Measurements from ENCODE around the gene FBXO30.

Gene FBXO30

DNA sequence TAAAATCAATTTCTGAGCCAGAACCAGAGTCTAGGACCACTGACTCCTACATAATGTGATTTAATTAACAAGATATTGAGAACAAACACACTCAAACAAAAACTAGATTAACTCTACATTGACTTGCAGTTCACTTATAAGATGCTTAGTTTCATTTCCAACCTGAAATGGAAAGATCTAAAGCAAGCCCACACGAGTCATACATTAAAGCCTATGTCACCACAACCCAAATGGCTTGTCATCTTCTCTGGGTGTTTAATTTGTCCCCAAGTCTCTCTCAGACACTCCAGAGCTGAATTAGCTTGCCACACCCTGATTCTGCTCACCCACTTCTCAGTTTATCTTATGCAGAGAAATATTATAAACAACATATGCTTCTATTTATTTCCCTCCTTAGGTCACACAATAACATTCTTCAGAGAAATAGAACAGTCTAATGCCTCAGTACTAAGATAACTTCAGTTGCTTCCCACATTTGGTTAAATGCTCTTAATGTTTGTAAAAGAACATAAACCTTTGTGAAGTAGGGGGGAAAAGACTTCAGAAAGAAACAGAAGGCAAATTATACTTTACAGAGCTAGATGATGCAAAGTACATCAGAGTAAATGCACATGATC lies 8.8 kb upstream of the FBXO30 start:
- H3K27ac ChIP-seq: no peak overlapping the region
- DNase-seq (ENCODE audit: low read depth, low spot score): no peak

DNA sequence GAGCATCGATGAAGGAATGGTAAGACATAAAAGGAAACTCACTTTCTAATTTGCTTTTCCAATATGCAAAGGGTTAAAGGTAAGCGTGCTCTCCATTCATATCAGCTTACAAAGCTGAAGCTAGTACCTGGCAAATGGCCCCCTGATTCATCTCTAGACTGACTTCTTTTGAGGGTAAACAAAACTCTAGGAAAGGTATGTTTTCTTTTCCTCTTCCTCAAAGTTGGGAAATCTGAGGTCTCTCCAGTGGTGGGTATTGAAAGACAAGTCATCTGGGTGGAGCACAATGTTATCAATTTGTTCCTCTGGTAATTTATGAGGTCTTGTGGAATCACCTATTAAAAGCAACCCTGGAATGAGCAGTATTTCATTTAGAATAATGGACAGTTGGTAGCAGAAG lies 7.9 kb upstream of the FBXO30 start:
- no peak overlapping the region for H3K27ac ChIP-seq
- DNase-seq (ENCODE audit: low read depth, low spot score): no peak

DNA sequence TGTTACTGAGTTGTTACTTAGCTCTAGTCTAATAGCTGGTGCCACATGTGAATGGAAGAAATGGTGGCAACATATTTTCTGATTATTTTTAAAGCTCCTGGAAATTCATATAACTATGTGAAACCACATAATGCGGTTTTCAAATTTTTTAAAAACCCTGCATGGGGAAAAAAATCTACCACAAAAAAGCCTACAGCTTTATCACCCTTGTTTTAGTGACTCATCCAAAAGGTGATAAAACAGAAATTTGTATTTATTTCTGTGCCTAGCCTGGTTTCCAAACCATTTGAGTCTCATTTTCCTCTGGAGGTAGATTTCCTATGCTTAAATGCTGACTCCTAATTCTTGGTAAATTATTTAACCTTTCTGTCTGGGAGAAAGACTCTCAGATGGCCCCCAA lies 5.4 kb upstream of the FBXO30 start:
- DNase-seq (ENCODE audit: low read depth, low spot score): no peak
- no peak overlapping the region for H3K27ac ChIP-seq

DNA sequence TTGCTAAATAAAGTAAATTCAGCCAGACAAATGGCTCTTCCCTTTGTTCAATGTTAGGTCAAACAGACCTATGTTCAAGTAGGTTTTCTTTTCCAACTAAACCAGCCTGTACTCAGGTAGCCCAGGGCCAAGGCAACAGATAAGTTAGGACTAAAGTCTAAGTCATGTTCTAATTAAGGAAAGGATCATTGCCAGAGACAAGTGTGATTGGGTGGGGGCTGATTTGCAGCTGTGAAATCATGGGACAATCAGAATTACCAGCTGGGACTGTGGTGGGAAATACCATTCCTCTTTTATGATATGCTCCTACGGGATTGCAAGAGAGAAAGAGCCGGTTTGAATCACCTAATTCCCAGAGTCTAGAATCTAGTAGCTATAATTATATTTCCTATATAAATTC lies 4.2 kb upstream of the FBXO30 start:
- DNase-seq (ENCODE audit: low read depth, low spot score): no peak
- H3K27ac ChIP-seq: no peak overlapping the region

DNA sequence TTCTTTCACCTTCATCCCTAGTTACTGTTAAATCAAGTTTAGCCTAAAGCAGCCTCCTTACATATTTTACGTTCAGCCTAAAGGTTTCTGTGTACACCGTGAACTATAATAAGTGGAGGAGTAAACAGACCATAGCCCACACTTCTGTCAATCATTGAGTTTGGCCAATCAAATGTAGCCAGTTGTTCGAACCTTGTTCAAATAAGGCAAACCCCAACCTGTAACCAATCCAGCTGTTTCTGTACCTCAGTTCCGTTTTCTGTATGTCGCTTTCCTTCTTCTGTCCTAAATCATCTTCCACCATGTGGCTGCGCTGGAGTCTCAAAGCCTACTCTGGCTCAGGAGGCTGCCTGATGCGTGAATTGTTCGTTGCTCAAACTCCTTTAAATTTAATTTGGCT lies 1.8 kb upstream of the FBXO30 start:
- no peak for DNase-seq (ENCODE audit: low read depth, low spot score)
- H3K27ac ChIP-seq: no peak overlapping the region

DNA sequence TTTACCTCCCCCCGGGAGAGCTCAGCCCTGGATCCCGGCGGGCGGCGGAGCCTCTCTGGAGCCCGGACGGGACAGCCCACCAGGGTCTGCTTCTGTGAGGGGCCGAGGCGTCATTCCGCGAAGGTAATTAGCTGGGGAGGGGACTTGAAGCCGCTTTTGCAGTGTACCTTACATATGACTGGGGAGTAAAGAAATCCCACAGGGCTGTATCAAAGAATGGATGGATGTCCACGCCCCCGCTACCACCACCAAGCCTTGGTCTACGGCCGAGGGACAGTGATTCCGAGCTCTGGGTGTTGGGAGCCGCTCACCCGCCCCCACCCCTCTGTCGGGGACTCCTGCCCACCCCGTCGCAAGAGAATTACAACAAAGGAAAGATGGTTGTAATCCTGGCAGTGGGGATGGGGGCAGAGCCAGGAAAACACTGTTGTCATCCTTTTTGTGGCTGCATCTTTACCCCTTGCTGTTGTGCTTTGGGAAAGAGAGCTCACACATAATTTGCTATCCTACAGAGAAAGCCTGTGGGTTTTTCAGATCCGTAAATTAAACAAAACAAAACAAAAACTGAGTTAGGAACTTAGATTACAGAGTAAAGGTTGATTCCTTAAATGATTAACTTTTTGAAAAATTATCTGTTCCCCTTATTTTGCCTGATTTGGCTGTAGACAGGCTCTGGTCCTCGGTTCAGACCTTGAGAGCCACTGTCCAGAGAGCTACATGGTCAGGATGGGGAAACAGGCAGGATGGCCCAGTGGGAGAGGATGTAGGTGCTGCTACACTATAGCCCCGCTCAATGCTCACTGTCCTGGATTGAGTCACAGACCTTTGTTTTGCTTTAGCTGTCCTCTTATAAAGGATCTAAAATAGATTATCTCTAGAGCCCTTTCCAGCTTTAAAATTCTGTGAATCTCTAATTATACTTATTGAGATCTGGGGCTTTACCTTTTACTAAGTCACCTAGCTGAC lies 997 bp upstream of the FBXO30 start:
- peak overlapping the region; percentile 80 for H3K27ac ChIP-seq
- no peak for DNase-seq (ENCODE audit: low read depth, low spot score)

DNA sequence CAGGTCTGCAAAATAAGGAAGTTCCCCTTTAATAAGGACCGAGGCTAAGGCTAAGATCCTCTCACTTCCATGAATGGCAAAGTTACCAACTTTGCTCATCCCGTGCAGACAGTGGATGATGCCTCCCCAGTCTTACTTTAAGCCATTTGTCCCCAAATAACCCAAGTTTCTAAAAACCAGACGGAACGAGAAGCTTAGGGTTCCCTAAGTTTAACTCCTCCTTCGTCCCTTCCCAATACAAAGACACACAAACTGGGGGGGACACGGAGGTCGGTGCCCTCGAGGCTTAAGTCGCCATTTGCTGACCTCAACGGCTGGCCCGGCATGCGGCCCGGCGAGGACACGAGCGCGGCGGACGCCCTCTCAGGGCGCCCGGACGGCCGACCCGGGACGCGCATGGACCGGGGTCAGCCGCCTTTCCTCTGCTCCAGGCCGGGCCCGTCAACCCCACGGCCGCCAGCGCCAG lies 527 bp downstream of the FBXO30 start:
- DNase-seq (ENCODE audit: low read depth, low spot score): no peak

DNA sequence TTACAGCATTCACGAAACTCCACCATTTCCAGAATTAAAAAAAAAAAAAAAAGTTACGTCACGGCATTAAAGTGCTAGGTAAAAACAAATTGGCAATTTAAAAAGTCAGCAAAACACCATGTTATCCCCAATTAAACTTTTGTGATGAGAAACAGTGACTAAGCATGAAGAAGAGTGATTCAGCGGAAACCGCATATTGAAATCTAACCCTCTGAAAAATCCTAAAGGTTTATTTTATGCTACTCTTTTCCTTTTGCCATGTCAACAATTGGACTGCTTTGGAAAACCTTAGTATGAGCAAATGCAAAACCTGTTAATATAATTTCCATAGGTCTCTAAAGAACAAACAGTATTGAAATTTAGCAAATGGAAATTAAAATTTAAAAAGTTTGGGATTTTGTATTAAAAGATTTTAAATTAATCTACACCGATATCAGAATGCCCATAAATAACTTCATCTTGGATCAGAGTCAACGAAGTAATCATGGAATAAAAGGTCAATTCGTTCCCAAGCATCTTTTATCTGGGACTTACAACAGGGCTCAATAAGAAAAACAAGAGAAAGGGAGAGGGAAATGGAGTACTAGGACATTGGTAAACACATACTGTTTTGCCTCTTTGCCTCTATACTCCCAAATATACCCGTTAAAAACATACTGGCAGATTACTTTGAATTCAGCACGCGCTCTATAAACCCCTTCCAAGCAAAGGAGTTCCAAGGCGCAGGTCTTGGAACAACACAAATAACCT lies 1.1 kb downstream of the FBXO30 start:
- DNase-seq (ENCODE audit: low read depth, low spot score): no peak
- H3K27ac ChIP-seq: peak overlapping the region; percentile 80

More for the DNA sequence above, 527 bp downstream of the FBXO30 start:
- H3K27ac ChIP-seq: peak overlapping the region; percentile 80

DNA sequence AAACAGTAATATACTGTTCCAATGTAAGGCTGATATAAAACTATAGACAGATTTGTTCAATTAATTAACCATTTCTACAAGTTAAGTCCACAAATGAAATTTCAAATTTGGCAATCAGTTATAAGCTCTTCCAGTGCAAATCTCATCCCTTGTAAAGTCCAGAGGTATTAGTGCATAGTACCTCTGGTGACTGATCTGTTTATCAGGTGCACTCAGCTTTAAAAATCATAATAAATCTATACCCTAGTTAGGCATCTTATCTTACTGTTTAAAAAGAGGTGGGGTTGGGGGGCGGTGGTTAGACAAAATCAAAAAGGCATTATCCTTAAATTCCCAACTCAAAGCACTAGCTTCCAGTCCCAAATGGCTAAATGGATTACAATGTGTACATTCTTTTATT lies 2.9 kb downstream of the FBXO30 start:
- DNase-seq (ENCODE audit: low read depth, low spot score): no peak
- H3K27ac ChIP-seq: no peak overlapping the region

DNA sequence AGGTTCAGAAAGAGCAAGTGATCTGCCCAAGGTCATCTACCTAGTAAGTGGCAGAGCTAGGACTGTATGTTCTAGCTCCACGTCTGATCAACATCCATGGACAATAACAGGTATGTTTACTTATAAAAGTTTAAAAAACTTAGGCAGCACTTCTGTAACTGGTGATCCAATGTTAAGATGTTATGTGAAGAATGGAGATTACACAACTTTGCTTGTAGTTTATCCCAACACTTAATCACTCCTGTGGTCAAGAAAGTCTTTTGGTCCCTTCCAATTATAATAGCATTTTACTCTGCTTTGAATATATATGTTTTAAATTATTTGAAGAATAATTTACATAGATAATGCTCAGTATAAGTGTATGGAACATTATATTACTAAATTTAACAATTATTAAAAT lies 4.8 kb downstream of the FBXO30 start:
- no peak overlapping the region for H3K27ac ChIP-seq
- DNase-seq (ENCODE audit: low read depth, low spot score): no peak

DNA sequence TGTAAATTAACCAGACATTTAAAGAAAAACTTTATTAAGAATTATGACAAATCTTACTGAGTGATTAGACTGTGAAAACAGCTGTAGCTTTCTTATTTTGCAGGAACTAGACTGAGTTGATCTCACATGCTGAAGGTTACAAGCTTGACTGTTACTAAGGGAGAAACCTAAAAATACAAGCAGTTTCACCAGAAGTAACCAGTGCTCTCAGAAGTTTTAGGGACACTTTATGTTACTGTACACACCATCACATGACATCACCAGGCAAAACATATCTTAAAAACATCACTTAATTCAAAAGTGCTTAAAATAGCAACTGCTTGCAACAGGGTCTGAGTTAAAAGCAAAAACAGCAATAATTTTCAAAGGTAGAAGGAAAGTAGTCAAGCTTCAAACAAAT lies 5.4 kb downstream of the FBXO30 start:
- DNase-seq (ENCODE audit: low read depth, low spot score): no peak
- H3K27ac ChIP-seq: no peak overlapping the region

DNA sequence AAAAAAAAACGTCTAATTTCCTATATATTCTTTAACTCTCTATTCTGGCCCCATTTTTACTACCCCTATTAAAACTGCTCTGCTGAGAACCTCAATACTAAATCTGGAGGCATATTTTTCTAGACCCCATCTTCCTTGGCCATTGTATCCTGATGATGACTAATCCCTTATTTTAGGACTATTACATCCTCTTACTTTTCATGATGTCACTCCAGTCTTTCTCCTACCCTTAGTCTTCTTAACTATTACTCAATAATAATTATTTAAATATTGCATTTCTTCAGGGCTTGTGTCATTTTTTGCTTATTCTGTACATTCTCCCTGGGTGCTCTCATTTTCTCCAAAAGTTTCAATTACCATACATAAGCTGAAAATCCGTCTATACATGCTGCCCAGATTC lies 6.4 kb downstream of the FBXO30 start:
- H3K27ac ChIP-seq: no peak overlapping the region
- no peak for DNase-seq (ENCODE audit: low read depth, low spot score)

DNA sequence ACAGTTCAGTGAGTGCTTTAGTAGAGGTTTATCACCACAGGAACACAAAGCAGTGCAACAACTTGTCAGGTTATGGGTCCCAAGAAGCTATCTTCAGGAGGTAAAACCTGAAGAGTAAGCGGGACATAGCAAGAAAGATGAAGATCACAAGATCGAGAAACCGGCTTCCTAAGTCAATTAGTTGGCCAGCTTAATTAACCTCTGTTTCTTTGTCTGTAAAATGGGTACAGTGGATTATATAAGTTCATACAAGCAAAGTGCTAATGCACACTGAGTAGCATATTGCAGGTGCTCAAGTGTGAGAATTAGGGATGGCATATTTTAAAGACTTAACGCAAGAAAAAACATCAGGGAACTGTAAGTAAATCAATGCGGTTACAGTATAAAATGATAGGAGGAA lies 12.5 kb downstream of the FBXO30 start:
- no peak for DNase-seq (ENCODE audit: low read depth, low spot score)

DNA sequence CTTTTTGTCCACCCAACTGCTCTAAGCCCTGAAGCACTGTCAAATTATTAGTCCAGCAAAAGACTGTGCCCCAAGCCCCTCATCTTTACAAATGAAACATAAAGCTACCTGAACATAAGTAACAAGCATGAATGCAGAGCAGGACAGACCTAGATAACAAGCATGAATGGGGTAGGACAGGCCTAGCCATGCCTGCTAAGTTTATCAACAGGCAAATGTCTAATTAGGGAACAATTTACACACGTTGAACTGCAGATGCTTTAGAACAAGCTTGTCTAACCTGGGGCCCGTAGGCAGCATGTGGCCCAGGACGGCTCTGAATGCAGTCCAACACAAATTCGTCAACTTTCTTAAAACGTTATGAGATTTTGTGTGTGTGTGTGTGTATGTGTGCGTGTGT lies 13.6 kb downstream of the FBXO30 start:
- no peak for DNase-seq (ENCODE audit: low read depth, low spot score)
- no peak overlapping the region for H3K27ac ChIP-seq

More for the DNA sequence above, 12.5 kb downstream of the FBXO30 start:
- no peak overlapping the region for H3K27ac ChIP-seq

DNA sequence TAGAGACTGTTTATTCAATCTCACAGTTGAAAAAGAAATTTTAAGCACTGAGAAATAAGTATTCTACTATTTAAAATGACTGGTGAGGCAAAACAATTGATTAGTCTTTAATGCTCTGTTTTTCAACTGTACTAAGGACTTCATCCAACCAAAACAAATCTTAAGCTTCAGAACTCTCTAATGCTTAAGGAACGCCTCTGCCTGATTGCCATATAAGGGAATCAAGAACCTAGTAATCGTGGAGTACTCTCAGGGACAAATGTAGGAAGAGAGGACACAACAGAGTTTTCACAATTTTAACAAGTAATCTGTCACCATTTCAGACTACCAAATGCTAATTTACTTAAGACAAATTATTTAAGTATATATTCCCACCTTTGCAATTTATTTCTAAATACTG lies 16.1 kb downstream of the FBXO30 start:
- DNase-seq (ENCODE audit: low read depth, low spot score): no peak
- H3K27ac ChIP-seq: no peak overlapping the region

DNA sequence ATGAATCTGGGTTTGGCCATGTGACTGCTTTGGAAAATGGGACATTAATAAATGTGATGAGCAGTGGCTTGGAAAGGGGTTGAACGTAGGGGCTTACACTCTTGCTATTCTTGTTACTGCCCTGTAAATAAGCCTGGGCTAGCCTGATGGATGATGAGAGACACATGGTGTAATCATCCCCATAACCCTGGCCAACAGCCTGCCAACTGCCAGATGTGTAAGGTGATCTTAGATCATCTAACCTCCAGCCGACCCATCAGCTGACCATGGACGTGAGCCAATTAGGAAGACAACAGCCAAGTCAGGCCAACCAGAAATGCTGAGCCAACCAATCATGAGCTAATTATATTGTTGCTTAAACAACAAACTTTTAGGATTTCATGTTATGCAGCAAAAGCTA lies 25.2 kb downstream of the FBXO30 start:
- no peak overlapping the region for H3K27ac ChIP-seq
- DNase-seq (ENCODE audit: low read depth, low spot score): no peak

DNA sequence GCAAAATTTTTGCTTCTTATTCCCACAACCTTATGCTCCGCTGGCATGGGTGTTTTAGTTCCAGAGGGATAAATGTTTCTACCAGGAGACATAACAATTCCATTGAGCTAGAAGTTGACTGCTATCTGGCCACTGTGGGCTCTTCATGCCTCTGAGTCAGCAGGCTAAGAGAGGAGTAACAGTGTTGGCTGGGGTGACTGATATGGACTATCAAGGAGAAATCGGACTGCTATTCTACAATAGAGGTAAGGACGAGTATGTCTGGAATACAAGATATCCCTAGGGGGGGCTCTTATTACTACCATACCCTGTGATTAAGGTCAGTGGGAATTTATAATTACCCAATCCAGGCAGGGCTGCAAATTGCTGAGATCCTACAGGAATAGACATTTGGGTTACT lies 26.9 kb downstream of the FBXO30 start:
- H3K27ac ChIP-seq: no peak overlapping the region
- DNase-seq (ENCODE audit: low read depth, low spot score): no peak

DNA sequence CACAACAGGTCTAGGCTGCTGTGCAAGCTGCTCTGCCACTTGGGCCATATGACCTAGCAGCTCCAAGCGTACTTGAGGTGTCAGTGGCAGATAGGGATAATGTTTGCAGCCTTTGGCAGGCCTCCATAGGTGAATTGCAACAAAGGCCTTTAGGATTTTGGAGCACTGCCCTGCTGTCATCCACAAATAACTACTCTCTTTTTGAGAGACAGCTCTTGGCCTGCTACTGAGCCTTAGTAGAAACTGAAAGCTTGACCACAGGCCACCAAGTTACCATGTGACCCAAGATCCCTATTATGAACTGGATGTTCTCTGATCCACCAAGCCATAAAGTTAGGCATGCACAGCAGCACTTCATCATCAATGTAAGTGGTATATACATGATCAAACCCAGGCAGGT lies 29.9 kb downstream of the FBXO30 start:
- no peak for DNase-seq (ENCODE audit: low read depth, low spot score)
- no peak overlapping the region for H3K27ac ChIP-seq

DNA sequence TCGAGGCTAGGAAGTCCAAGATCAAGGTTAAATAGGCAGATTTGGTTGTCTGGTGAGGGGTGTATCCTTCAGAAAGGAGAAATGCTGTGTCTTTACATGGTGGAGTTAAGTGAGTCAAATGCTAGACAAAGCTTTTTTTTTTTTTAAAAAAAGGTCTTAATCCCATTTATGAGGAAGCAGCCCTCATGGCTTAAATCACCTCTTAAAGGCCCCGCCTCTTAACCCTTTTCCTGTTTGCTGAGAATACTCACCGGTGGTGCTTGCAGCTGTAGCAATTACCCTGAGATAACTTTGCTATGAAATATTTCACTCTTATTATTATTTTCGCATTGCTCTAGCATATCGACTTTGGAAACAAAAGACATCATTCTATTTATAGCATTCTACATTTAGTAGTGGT lies 30.8 kb downstream of the FBXO30 start:
- DNase-seq (ENCODE audit: low read depth, low spot score): no peak
- no peak overlapping the region for H3K27ac ChIP-seq

DNA sequence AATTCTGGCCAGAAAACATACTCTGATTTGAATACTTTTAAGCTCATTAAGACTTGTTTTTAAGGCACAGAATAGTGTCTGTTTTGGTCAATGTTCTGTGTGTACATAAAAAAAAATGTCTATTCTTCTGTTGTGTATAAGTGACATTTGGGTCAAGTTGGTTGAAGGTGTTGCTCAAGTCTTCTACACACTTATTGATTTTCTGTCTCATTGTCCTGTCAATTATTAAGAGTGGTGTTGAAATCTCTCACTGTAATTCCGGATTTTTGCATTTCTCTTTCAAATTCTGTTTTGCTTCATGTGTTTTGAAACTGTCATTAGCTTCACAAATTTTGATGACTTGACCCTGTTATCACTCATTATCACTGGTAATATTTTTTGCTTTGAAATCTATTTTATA lies 41.7 kb downstream of the FBXO30 start:
- no peak for DNase-seq (ENCODE audit: low read depth, low spot score)
- no peak overlapping the region for H3K27ac ChIP-seq

DNA sequence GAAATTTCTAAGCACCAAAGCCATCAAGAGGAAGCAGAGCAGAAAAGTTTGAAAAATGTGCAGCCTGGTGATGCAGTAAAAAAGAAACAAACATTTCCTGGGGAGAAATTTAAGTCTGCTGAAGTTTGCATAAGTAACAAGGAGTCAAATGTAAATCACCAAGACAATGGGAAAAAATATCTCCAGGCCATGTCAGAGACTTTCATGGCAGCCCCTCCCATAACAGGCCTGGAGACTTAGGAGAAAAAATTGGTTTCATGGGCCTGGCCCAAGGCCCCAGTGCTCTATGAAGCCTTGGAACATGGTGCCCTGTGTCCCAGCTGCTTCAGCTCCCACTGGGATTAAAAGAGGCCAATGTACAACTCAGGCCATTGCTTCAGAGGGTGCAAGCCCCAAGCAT lies 49.1 kb downstream of the FBXO30 start:
- no peak for DNase-seq (ENCODE audit: low read depth, low spot score)
- H3K27ac ChIP-seq: no peak overlapping the region

All from epithelial cell of prostate (primary cell).